LoVo (cell line): Measurements from ENCODE around the gene DPPA5.
A peak's percentile ranks its signal among the peaks of the same experiment; 100 is the strongest.
"Not testable (repeated sequence)": the region's sequence is repeated elsewhere in the genome, so short reads cannot be mapped to it uniquely, and the experiment has no call there.

ENCODE experiments used
- DNase-seq: peaks from one replicate; pipeline ENCODE4 v3.0.0-alpha.2; 2016; ENCODE audit warnings: low spot score

Gene DPPA5

GRCh38 chr6:73364121-73364520 is 10.0 kb upstream of the DPPA5 start:
- no peak for DNase-seq

- DNase-seq, result no peak
Observed at GRCh38 chr6:73363537-73363875, 9.4 kb upstream of the DPPA5 start.

- DNase-seq, result no peak
Observed at GRCh38 chr6:73362869-73363536, 8.9 kb upstream of the DPPA5 start.

- DNase-seq, result no peak
Observed at GRCh38 chr6:73362358-73362757, 8.3 kb upstream of the DPPA5 start, which contains the start of gene KHDC3L. KHDC3L (plus strand) TSS chr6:73362658; CDS start chr6:73362730, 72 bp downstream.

- no peak for DNase-seq
Observed at GRCh38 chr6:73349311-73349710, 4.8 kb downstream of the DPPA5 start.

GRCh38 chr6:73348550-73349204 is 5.4 kb downstream of the DPPA5 start:
- no peak for DNase-seq

- DNase-seq, result no peak
Observed at GRCh38 chr6:73343164-73343563, 10.9 kb downstream of the DPPA5 start.

GRCh38 chr6:73342174-73342573 is 11.9 kb downstream of the DPPA5 start:
- no peak for DNase-seq

GRCh38 chr6:73341335-73341734 is 12.7 kb downstream of the DPPA5 start:
- DNase-seq, result no peak

- DNase-seq, result no peak
Observed at GRCh38 chr6:73340048-73340447, 14.0 kb downstream of the DPPA5 start.

GRCh38 chr6:73339340-73339739 is 14.7 kb downstream of the DPPA5 start:
- DNase-seq, result no peak

GRCh38 chr6:73329201-73329600 is 24.9 kb downstream of the DPPA5 start:
- DNase-seq, result no peak

GRCh38 chr6:73328790-73329189 is 25.3 kb downstream of the DPPA5 start:
- DNase-seq, result no peak

- no peak for DNase-seq
Observed at GRCh38 chr6:73325656-73326055, 28.4 kb downstream of the DPPA5 start.

GRCh38 chr6:73323323-73323722 is 30.8 kb downstream of the DPPA5 start:
- DNase-seq, result no peak

- no peak for DNase-seq
Observed at GRCh38 chr6:73314577-73315492, 39.2 kb downstream of the DPPA5 start.

- not testable (repeated sequence) for DNase-seq
Observed at GRCh38 chr6:73310503-73310845, 43.6 kb downstream of the DPPA5 start.

- DNase-seq, result peak; percentile 63
Observed at GRCh38 chr6:73309785-73310502, 44.1 kb downstream of the DPPA5 start.

GRCh38 chr6:73309535-73309784 is 44.6 kb downstream of the DPPA5 start:
- DNase-seq, result no peak

GRCh38 chr6:73308712-73309534 is 45.2 kb downstream of the DPPA5 start:
- peak; percentile 13 for DNase-seq

- not testable (repeated sequence) for DNase-seq
Observed at GRCh38 chr6:73303773-73304172, 50.3 kb downstream of the DPPA5 start.
